ENCODE data around the gene MND1.

The MND1 gene

GRCh38 chr4:153383131-153383530 is 38.6 kb downstream of the MND1 start:
- no peak overlapping the region for H2BK5ac ChIP-seq (ENCODE audit: low read length)
- no peak overlapping the region for H2BK15ac ChIP-seq (ENCODE audit: low read length)
- H2AFZ ChIP-seq (ENCODE audit: low read length) = no peak overlapping the region
- no peak overlapping the region for H2BK120ac ChIP-seq (ENCODE audit: low read depth, low read length)
- no peak overlapping the region for H3K4me3 ChIP-seq (ENCODE audit: low read length in 2 of 2)
- no peak overlapping the region for H3K4ac ChIP-seq (ENCODE audit: low read length)
- H3K4me1 ChIP-seq (ENCODE audit: control insufficient read depth in 2 of 2, insufficient read depth in 1 of 2, low read depth in 1 of 2, low read length in 2 of 2) = no peaks in the 10 kb centered on the region
- H3K9ac ChIP-seq (ENCODE audit: low read depth, low read length, poor library complexity) = no peak overlapping the region
- no peaks in the 10 kb centered on the region for H3K79me1 ChIP-seq (ENCODE audit: low read depth, low read length)
- H2AK5ac ChIP-seq (ENCODE audit: low read depth, low read length) = no peak overlapping the region
- H3K36me3 ChIP-seq (replicated peaks in 1 of 2; ENCODE audit: control insufficient read depth in 2 of 2, insufficient read depth in 2 of 2, low read length in 2 of 2) = peaks cover 0 to 65% of the 10 kb centered on the region in 2 donors
- DNase-seq (ENCODE audit: low spot score) = no peak
- H4K91ac ChIP-seq (ENCODE audit: low read depth, low read length, poor library complexity) = no peak overlapping the region
- H3K18ac ChIP-seq (ENCODE audit: low read length) = no peak overlapping the region
- H3K27ac ChIP-seq (replicated peaks; ENCODE audit: low read length) = no peak overlapping the region
- H3K27me3 ChIP-seq (ENCODE audit: control insufficient read depth in 3 of 3, insufficient read depth in 3 of 3, low read depth in 1 of 3, low read length in 3 of 3) = no peaks in the 10 kb centered on the region
- H2BK12ac ChIP-seq (ENCODE audit: low read length) = no peak overlapping the region
- H3K4me2 ChIP-seq (ENCODE audit: insufficient read depth, low read length, poor library complexity, severe bottlenecking) = no peak overlapping the region
- no peaks in the 10 kb centered on the region for H3K9me3 ChIP-seq (replicated peaks in 1 of 2; ENCODE audit: control insufficient read depth in 2 of 2, insufficient read depth in 1 of 2, low read depth in 1 of 2, low read length in 2 of 2)
- H4K8ac ChIP-seq (ENCODE audit: low read depth, low read length) = no peak overlapping the region
- no peak overlapping the region for H3K23ac ChIP-seq (ENCODE audit: low read depth, low read length, poor library complexity)
- WGBS, 2 donors (ENCODE audit: extremely low coverage in 2 of 2, insufficient read length in 2 of 2, insufficient replicate concordance in 1 of 2) = no CpG with 5 or more reads among the region's 4 CpGs
- no peak overlapping the region for H3K14ac ChIP-seq (ENCODE audit: low read length)

- Histone ChIP-seq H3K4ac (ENCODE audit: low read length) (no peak overlapping the region), H3K4me3 (ENCODE audit: low read length in 2 of 2) (no peak overlapping the region), H3K9me3 (replicated peaks in 1 of 2; ENCODE audit: control insufficient read depth in 2 of 2, insufficient read depth in 1 of 2, low read depth in 1 of 2, low read length in 2 of 2) (no peaks in the 10 kb centered on the region), H3K79me1 (ENCODE audit: low read depth, low read length) (no peaks in the 10 kb centered on the region), H2AK5ac (ENCODE audit: low read depth, low read length) (no peak overlapping the region), H2BK5ac (ENCODE audit: low read length) (no peak overlapping the region), H3K23ac (ENCODE audit: low read depth, low read length, poor library complexity) (no peak overlapping the region), H3K14ac (ENCODE audit: low read length) (no peak overlapping the region), H2BK12ac (ENCODE audit: low read length) (no peak overlapping the region), H2AFZ (ENCODE audit: low read length) (no peak overlapping the region), H3K4me2 (ENCODE audit: insufficient read depth, low read length, poor library complexity, severe bottlenecking) (no peak overlapping the region), H4K8ac (ENCODE audit: low read depth, low read length) (no peak overlapping the region), H3K27ac (replicated peaks; ENCODE audit: low read length) (no peak overlapping the region), H3K9ac (ENCODE audit: low read depth, low read length, poor library complexity) (no peak overlapping the region), H2BK120ac (ENCODE audit: low read depth, low read length) (no peak overlapping the region), H3K27me3 (ENCODE audit: control insufficient read depth in 3 of 3, insufficient read depth in 3 of 3, low read depth in 1 of 3, low read length in 3 of 3) (no peaks in the 10 kb centered on the region), H3K36me3 (replicated peaks in 1 of 2; ENCODE audit: control insufficient read depth in 2 of 2, insufficient read depth in 2 of 2, low read length in 2 of 2) (peaks cover 0 to 70% of the 10 kb centered on the region in 2 donors), H3K4me1 (ENCODE audit: control insufficient read depth in 2 of 2, insufficient read depth in 1 of 2, low read depth in 1 of 2, low read length in 2 of 2) (no peaks in the 10 kb centered on the region), H4K91ac (ENCODE audit: low read depth, low read length, poor library complexity) (no peak overlapping the region), H2BK15ac (ENCODE audit: low read length) (no peak overlapping the region), H3K18ac (ENCODE audit: low read length) (no peak overlapping the region)
- WGBS, 2 donors (ENCODE audit: extremely low coverage in 2 of 2, insufficient read length in 2 of 2, insufficient replicate concordance in 1 of 2) = no CpG with 5 or more reads among the region's 1 CpG
- no peak for DNase-seq (ENCODE audit: low spot score)
These were observed 39.7 kb downstream of the MND1 start for GRCh38 chr4:153384160-153384559.

GRCh38 chr4:153385784-153386183 is 41.3 kb downstream of the MND1 start:
- Histone ChIP-seq H2BK5ac (ENCODE audit: low read length) (no peak overlapping the region), H2AFZ (ENCODE audit: low read length) (no peak overlapping the region), H3K23ac (ENCODE audit: low read depth, low read length, poor library complexity) (no peak overlapping the region), H3K18ac (ENCODE audit: low read length) (no peak overlapping the region), H3K79me1 (ENCODE audit: low read depth, low read length) (no peaks in the 10 kb centered on the region), H3K4ac (ENCODE audit: low read length) (no peak overlapping the region), H2BK120ac (ENCODE audit: low read depth, low read length) (no peak overlapping the region), H3K36me3 (replicated peaks in 1 of 2; ENCODE audit: control insufficient read depth in 2 of 2, insufficient read depth in 2 of 2, low read length in 2 of 2) (peaks cover 0 to 70% of the 10 kb centered on the region in 2 donors), H4K91ac (ENCODE audit: low read depth, low read length, poor library complexity) (no peak overlapping the region), H3K27me3 (ENCODE audit: control insufficient read depth in 3 of 3, insufficient read depth in 3 of 3, low read depth in 1 of 3, low read length in 3 of 3) (no peaks in the 10 kb centered on the region), H2BK15ac (ENCODE audit: low read length) (no peak overlapping the region), H3K9me3 (replicated peaks in 1 of 2; ENCODE audit: control insufficient read depth in 2 of 2, insufficient read depth in 1 of 2, low read depth in 1 of 2, low read length in 2 of 2) (no peaks in the 10 kb centered on the region), H2AK5ac (ENCODE audit: low read depth, low read length) (no peak overlapping the region), H3K9ac (ENCODE audit: low read depth, low read length, poor library complexity) (no peak overlapping the region), H3K27ac (replicated peaks; ENCODE audit: low read length) (no peak overlapping the region), H3K4me1 (ENCODE audit: control insufficient read depth in 2 of 2, insufficient read depth in 1 of 2, low read depth in 1 of 2, low read length in 2 of 2) (no peaks in the 10 kb centered on the region), H3K14ac (ENCODE audit: low read length) (no peak overlapping the region), H3K4me2 (ENCODE audit: insufficient read depth, low read length, poor library complexity, severe bottlenecking) (no peak overlapping the region), H3K4me3 (ENCODE audit: low read length in 2 of 2) (no peak overlapping the region), H2BK12ac (ENCODE audit: low read length) (no peak overlapping the region), H4K8ac (ENCODE audit: low read depth, low read length) (no peak overlapping the region)
- WGBS, 2 donors (ENCODE audit: extremely low coverage in 2 of 2, insufficient read length in 2 of 2, insufficient replicate concordance in 1 of 2) = no CpG with 5 or more reads among the region's 2 CpGs
- DNase-seq (ENCODE audit: low spot score) = no peak

- no peak overlapping the region for H4K91ac ChIP-seq (ENCODE audit: low read depth, low read length, poor library complexity)
- no peak overlapping the region for H2AFZ ChIP-seq (ENCODE audit: low read length)
- H3K27ac ChIP-seq (replicated peaks; ENCODE audit: low read length) = no peak overlapping the region
- no peak overlapping the region for H2BK120ac ChIP-seq (ENCODE audit: low read depth, low read length)
- no peak overlapping the region for H2BK15ac ChIP-seq (ENCODE audit: low read length)
- no peak overlapping the region for H3K9ac ChIP-seq (ENCODE audit: low read depth, low read length, poor library complexity)
- no peaks in the 10 kb centered on the region for H3K79me1 ChIP-seq (ENCODE audit: low read depth, low read length)
- no peak overlapping the region for H4K8ac ChIP-seq (ENCODE audit: low read depth, low read length)
- H2BK5ac ChIP-seq (ENCODE audit: low read length) = no peak overlapping the region
- H3K14ac ChIP-seq (ENCODE audit: low read length) = no peak overlapping the region
- H2AK5ac ChIP-seq (ENCODE audit: low read depth, low read length) = no peak overlapping the region
- H3K9me3 ChIP-seq (replicated peaks in 1 of 2; ENCODE audit: control insufficient read depth in 2 of 2, insufficient read depth in 1 of 2, low read depth in 1 of 2, low read length in 2 of 2) = no peaks in the 10 kb centered on the region
- no peak for DNase-seq (ENCODE audit: low spot score)
- no peak overlapping the region for H3K18ac ChIP-seq (ENCODE audit: low read length)
- H3K4me2 ChIP-seq (ENCODE audit: insufficient read depth, low read length, poor library complexity, severe bottlenecking) = no peak overlapping the region
- H2BK12ac ChIP-seq (ENCODE audit: low read length) = no peak overlapping the region
- H3K23ac ChIP-seq (ENCODE audit: low read depth, low read length, poor library complexity) = no peak overlapping the region
- H3K4ac ChIP-seq (ENCODE audit: low read length) = no peak overlapping the region
- no peaks in the 10 kb centered on the region for H3K27me3 ChIP-seq (ENCODE audit: control insufficient read depth in 3 of 3, insufficient read depth in 3 of 3, low read depth in 1 of 3, low read length in 3 of 3)
- no CpG with 5 or more reads among the region's 4 CpGs for WGBS, 2 donors (ENCODE audit: extremely low coverage in 2 of 2, insufficient read length in 2 of 2, insufficient replicate concordance in 1 of 2)
- peaks cover 0 to 73% of the 10 kb centered on the region in 2 donors for H3K36me3 ChIP-seq (replicated peaks in 1 of 2; ENCODE audit: control insufficient read depth in 2 of 2, insufficient read depth in 2 of 2, low read length in 2 of 2)
- no peaks in the 10 kb centered on the region for H3K4me1 ChIP-seq (ENCODE audit: control insufficient read depth in 2 of 2, insufficient read depth in 1 of 2, low read depth in 1 of 2, low read length in 2 of 2)
- H3K4me3 ChIP-seq (ENCODE audit: low read length in 2 of 2) = no peak overlapping the region
These were observed 43.5 kb downstream of the MND1 start for GRCh38 chr4:153387981-153388380.
